ENCODE measurements around the gene AP2B1. TPM values are rescaled to one million over a fixed set of nuclear protein-coding genes. Genes with fewer than 3 reads are reported as not detected.

The AP2B1 gene
- total RNA-seq, 4 donors from 2014 or later: 9.7 to 99.4 (median 37.4) TPM

- H3K4me1 ChIP-seq: peaks cover 10 to 44% (median 19%) of the 10 kb centered on the region in 3 donors
- intact Hi-C loops (cut with DNase I): loop anchor here (5.0 kb wide), 1 partner anchor 135 kb away; no protein-coding TSS in a partner anchor
- no peak overlapping the region for H3K4me3 ChIP-seq
- no peaks in the 10 kb centered on the region for H3K9me3 ChIP-seq
- H3K36me3 ChIP-seq: no peaks in the 10 kb centered on the region
- peaks cover 0 to 99% (median 7%) of the 10 kb centered on the region in 4 donors for H3K27me3 ChIP-seq
- DNase-seq: no peak
- no peak overlapping the region for H3K27ac ChIP-seq
- TF ChIP-seq, protein P1, sequence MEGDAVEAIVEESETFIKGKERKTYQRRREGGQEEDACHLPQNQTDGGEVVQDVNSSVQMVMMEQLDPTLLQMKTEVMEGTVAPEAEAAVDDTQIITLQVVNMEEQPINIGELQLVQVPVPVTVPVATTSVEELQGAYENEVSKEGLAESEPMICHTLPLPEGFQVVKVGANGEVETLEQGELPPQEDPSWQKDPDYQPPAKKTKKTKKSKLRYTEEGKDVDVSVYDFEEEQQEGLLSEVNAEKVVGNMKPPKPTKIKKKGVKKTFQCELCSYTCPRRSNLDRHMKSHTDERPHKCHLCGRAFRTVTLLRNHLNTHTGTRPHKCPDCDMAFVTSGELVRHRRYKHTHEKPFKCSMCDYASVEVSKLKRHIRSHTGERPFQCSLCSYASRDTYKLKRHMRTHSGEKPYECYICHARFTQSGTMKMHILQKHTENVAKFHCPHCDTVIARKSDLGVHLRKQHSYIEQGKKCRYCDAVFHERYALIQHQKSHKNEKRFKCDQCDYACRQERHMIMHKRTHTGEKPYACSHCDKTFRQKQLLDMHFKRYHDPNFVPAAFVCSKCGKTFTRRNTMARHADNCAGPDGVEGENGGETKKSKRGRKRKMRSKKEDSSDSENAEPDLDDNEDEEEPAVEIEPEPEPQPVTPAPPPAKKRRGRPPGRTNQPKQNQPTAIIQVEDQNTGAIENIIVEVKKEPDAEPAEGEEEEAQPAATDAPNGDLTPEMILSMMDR (IDR thresholded peaks at IDR 0.05): peak; percentile 84 to 94 (median 92)
- no peak for TF ChIP-seq POLR2A (IDR thresholded peaks at IDR 0.05)
- 0 to 19% methylated on average over 1 to 11 of the region's 12 CpGs for WGBS, 2 donors
These were observed 160.5 kb downstream of the AP2B1 start for GRCh38 chr17:35747540-35748017.

DNA sequence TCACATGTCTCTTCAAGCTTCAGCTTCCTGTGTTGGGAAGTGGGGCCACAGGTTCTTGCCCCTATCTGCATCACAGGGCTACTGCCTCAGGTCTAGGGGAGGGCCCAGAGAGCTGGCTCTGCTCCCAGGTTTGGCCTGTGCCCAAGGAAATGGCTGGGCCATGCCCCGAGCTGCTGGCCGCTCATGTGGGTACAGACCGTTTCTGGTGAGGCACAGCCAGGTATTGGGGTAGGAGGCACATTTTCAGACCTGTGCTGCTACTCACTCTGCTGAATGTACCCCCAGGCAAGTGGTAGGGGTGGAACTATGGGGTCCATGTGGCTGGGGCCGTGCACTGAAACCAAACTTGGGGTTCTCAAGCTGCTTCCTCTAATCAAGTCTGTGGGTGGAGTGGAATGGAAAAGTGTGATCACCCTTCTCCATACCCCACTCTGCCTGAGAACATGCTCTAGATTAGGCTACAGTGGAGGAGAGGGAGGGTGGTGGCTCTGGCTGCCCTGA is 161.3 kb downstream of the AP2B1 start:
- Histone ChIP-seq H3K27ac (no peak overlapping the region), H3K27me3 (peaks cover 0 to 99% (median 3%) of the 10 kb centered on the region in 4 donors), H3K36me3 (no peaks in the 10 kb centered on the region), H3K4me3 (no peak overlapping the region), H3K4me1 (peaks cover 17 to 50% (median 19%) of the 10 kb centered on the region in 3 donors), H3K9me3 (no peaks in the 10 kb centered on the region)
- WGBS, 2 donors: 0 to 31% methylated on average over 1 to 2 of the region's 4 CpGs
- no peak for TF ChIP-seq POLR2A (IDR thresholded peaks at IDR 0.05)
- TF ChIP-seq, protein P1 (IDR thresholded peaks at IDR 0.05): no peak
- DNase-seq: no peak
- intact Hi-C loops (cut with DNase I): loop anchor here (5.0 kb wide), 1 partner anchor 136 kb away; no protein-coding TSS in a partner anchor

GRCh38 chr17:35748979-35749378 is 161.9 kb downstream of the AP2B1 start:
- H3K4me3 ChIP-seq: no peak overlapping the region
- no peak for DNase-seq
- H3K27me3 ChIP-seq: peaks cover 0 to 99% (median 2%) of the 10 kb centered on the region in 4 donors
- H3K4me1 ChIP-seq: peaks cover 17 to 50% (median 19%) of the 10 kb centered on the region in 3 donors
- TF ChIP-seq, protein P1 (IDR thresholded peaks at IDR 0.05): no peak
- TF ChIP-seq POLR2A (IDR thresholded peaks at IDR 0.05): no peak
- no peaks in the 10 kb centered on the region for H3K9me3 ChIP-seq
- H3K27ac ChIP-seq: no peak overlapping the region
- 80 to 95% methylated on average over 3 to 4 of the region's 6 CpGs for WGBS, 2 donors
- intact Hi-C loops (cut with DNase I): loop anchor here (5.0 kb wide), 1 partner anchor 137 kb away; no protein-coding TSS in a partner anchor
- no peaks in the 10 kb centered on the region for H3K36me3 ChIP-seq

DNA sequence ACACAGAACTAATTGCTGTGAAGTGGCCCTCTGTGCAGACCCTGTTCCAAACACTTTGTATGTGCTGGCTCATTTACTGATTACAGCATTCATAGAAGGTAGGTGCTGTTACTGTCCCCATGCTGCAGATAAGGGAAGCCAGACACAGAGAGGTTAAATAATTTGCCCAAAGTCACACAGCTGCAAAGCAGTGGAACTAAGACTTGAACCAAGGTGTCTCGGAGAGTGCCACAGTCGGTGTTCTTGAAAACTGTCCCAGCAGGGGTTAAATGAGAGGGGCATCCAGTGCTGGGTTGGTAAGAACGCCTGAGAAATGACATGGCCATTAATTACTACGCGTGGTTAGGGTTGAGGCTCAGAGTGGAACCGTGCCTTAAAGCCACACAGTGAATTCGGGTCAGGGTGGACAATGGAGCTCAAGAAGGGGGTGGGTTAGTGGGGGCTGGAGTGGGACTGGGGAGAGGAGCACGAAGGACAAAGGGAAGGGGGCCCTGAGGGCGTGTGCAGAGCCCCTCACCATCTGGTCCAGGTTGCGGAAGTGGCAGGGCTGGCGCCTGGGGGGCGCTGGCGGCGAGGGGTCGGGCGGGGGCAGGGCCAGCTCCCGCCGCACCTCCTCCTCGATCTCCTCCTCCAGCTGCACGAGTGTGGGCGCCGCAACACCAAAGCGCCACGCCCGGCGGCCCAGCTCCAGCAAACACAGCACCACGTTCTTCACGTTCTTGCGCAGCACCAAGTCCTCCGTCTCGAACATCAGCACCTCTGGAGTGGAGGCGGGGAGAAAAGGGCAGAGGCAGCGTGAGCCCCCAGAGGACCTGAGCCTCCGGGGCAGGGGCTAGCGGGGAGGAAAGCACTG is 162.7 kb downstream of the AP2B1 start:
- no peak for DNase-seq
- Histone ChIP-seq H3K4me3 (peak overlapping the region in 1 of 4 donors; percentile 43), H3K27ac (no peak overlapping the region), H3K36me3 (no peaks in the 10 kb centered on the region), H3K27me3 (peaks cover 0 to 92% (median 2%) of the 10 kb centered on the region in 4 donors), H3K9me3 (no peaks in the 10 kb centered on the region), H3K4me1 (peaks cover 17 to 50% (median 19%) of the 10 kb centered on the region in 3 donors)
- intact Hi-C loops (cut with DNase I): loop anchor here (5.0 kb wide), 1 partner anchor 137 kb away; no protein-coding TSS in a partner anchor
- TF ChIP-seq, protein P1 (IDR thresholded peaks at IDR 0.05): no peak
- no peak for TF ChIP-seq POLR2A (IDR thresholded peaks at IDR 0.05)
- 19 to 21% methylated on average over 10 to 15 of the region's 35 CpGs for WGBS, 2 donors

Data from esophagus squamous epithelium (tissue), 5 donors.